ENCODE data around the gene ANO7. TPM values are rescaled to one million over a fixed set of nuclear protein-coding genes. Genes with fewer than 3 reads are reported as not detected.

ANO7 gene
- total RNA-seq, 1 experiment from 2014 or later, result 5.2 TPM

DNA sequence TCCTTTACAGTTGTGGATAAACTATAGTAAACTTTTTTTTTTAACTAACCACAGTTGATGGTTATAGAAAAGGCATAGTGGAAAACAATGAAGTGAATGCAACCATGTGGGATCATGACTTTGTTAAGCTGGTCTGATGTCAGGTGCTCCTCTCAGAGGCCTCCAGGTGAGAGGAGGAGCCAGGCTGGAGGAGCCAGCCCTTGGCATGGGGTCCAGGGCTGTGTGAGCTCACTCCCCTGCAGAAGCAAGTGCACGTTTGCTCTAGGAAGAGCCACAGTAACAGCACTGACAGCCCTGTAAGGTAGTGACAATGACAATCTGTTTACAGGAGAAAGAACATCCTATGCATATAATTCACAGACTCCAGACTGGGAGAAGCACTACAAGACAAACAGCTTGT, 32.5 kb upstream of the ANO7 start:
- Histone ChIP-seq H3K56ac (ENCODE audit: insufficient read length, low read depth, low read length) (no peak overlapping the region), H2BK12ac (ENCODE audit: insufficient read length, low read depth, low read length) (no peak overlapping the region), H3K79me2 (ENCODE audit: insufficient read depth, low read length) (no peaks in the 10 kb centered on the region), H3K18ac (ENCODE audit: insufficient read length, low read depth, low read length) (no peak overlapping the region), H3K9ac (ENCODE audit: extremely low read depth, insufficient read length, low read length) (no peak overlapping the region), H4K5ac (ENCODE audit: insufficient read length, low read depth, low read length) (no peak overlapping the region), H3K27me3 (ENCODE audit: insufficient read depth, low read length) (no peaks in the 10 kb centered on the region), H3K9me3 (ENCODE audit: control insufficient read depth, low read depth, low read length) (no peaks in the 10 kb centered on the region), H2BK5ac (ENCODE audit: insufficient read length, low read length) (no peak overlapping the region), H3K23ac (ENCODE audit: insufficient read length, low read depth, low read length) (no peak overlapping the region), H3K4me2 (ENCODE audit: insufficient read depth, insufficient read length, low read length) (no peak overlapping the region), H2BK20ac (ENCODE audit: low read depth, low read length, poor library complexity, severe bottlenecking) (no peak overlapping the region), H3K23me2 (ENCODE audit: insufficient read length, low read depth, low read length, poor library complexity, severe bottlenecking) (no peaks in the 10 kb centered on the region), H4K8ac (replicated peaks; ENCODE audit: insufficient read length, low read depth, low read length) (no peak overlapping the region), H3T11ph (ENCODE audit: low read length) (no peak overlapping the region), H2BK120ac (ENCODE audit: low read depth, low read length, poor library complexity, severe bottlenecking) (no peak overlapping the region), H4K20me1 (ENCODE audit: control insufficient read depth, insufficient read depth, insufficient read length) (no peaks in the 10 kb centered on the region), H3K4ac (ENCODE audit: low read depth, low read length) (no peak overlapping the region), H2BK15ac (ENCODE audit: low read depth, low read length) (no peak overlapping the region), H4K91ac (ENCODE audit: insufficient read length, low read depth, low read length) (no peak overlapping the region), H3K27ac (ENCODE audit: insufficient read length, low read depth, low read length) (no peak overlapping the region), H3K4me1 (ENCODE audit: insufficient read depth, low read length) (peaks cover 11% of the 10 kb centered on the region; the same call in 1 of the 2 replicates), H3K14ac (ENCODE audit: insufficient read depth, low read length) (no peak overlapping the region), H2AFZ (ENCODE audit: low read length) (no peak overlapping the region), H3K79me1 (ENCODE audit: insufficient read depth, low read depth, low read length, poor library complexity, severe bottlenecking) (no peaks in the 10 kb centered on the region), H2AK5ac (ENCODE audit: insufficient read length, low read length) (no peak overlapping the region)
- Mint-ChIP-seq H3K27me3 (ENCODE audit: low read depth) (no peaks in the 10 kb centered on the region), H3K4me3 (no peak overlapping the region), H3K4me1 (peaks cover 21 to 24% of the 10 kb centered on the region in 2 experiments), H3K27ac (no peak overlapping the region), H3K9me3 (no peaks in the 10 kb centered on the region), H3K36me3 (ENCODE audit: insufficient read depth in 1 of 3, low read depth in 3 of 3) (peaks cover 0 to 32% (median 24%) of the 10 kb centered on the region in 3 experiments; a peak in 5 of 7 replicates)
- DNase-seq, result no peak
- no CpG with 5 or more reads among the region's 1 CpG for WGBS (ENCODE audit: extremely low coverage, insufficient read length, low lambda C conversion rate)
- TF ChIP-seq, protein P1, sequence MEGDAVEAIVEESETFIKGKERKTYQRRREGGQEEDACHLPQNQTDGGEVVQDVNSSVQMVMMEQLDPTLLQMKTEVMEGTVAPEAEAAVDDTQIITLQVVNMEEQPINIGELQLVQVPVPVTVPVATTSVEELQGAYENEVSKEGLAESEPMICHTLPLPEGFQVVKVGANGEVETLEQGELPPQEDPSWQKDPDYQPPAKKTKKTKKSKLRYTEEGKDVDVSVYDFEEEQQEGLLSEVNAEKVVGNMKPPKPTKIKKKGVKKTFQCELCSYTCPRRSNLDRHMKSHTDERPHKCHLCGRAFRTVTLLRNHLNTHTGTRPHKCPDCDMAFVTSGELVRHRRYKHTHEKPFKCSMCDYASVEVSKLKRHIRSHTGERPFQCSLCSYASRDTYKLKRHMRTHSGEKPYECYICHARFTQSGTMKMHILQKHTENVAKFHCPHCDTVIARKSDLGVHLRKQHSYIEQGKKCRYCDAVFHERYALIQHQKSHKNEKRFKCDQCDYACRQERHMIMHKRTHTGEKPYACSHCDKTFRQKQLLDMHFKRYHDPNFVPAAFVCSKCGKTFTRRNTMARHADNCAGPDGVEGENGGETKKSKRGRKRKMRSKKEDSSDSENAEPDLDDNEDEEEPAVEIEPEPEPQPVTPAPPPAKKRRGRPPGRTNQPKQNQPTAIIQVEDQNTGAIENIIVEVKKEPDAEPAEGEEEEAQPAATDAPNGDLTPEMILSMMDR (conservative IDR thresholded peaks at IDR 0.05), result no peak
